ENCODE results near the gene PEX12.
"Not testable (repeated sequence)": the region's sequence is repeated elsewhere in the genome, so short reads cannot be mapped to it uniquely, and the experiment has no call there.

Gene PEX12

GRCh38 chr17:35534576-35535093, 43.7 kb downstream of the PEX12 start:
- no peak for DNase-seq

GRCh38 chr17:35531160-35531559, 47.2 kb downstream of the PEX12 start:
- DNase-seq = no peak

GRCh38 chr17:35529866-35530265, 48.5 kb downstream of the PEX12 start:
- DNase-seq = no peak

- DNase-seq = not testable (repeated sequence)
These were observed 49.0 kb downstream of the PEX12 start for GRCh38 chr17:35529326-35529725.
